Neural cell (in vitro differentiated cells): ENCODE results near the gene RNF149. TPM values are rescaled to one million over a fixed set of nuclear protein-coding genes. Genes with fewer than 3 reads are reported as not detected.

ENCODE experiments used
- H2AFZ ChIP-seq: fragments of 200-600, 300-800 bp; sonication (generic), shearing (Covaris generic); 2 replicates; pipeline ENCODE4 v1.6.0; 2014; ENCODE audit warnings: low read depth, mild to moderate bottlenecking, antibody characterized with exemption, low read length, moderate library complexity
- H3F3A ChIP-seq: fragments of 200-600 bp; shearing (Covaris generic); 2 replicates; pipeline ENCODE4 v1.6.1; 2016; ENCODE audit warnings: mild to moderate bottlenecking, moderate library complexity, mixed read lengths, antibody characterized with exemption, low read length; ENCODE audit not compliant: insufficient read depth, poor library complexity, severe bottlenecking
- H3K27ac ChIP-seq: fragments of 200-600, 300-800 bp; sonication (generic), shearing (Covaris generic); 2 replicates; pipeline ENCODE4 v1.5.1; 2014; ENCODE audit warnings: mild to moderate bottlenecking, low read length, moderate library complexity
- H3K27me3 ChIP-seq: fragments of 300-800, 200-600 bp; sonication (generic), shearing (Covaris generic); 2 replicates; pipeline ENCODE4 v1.6.0; 2014; ENCODE audit warnings: mild to moderate bottlenecking, low read depth, low read length, moderate library complexity; ENCODE audit not compliant: insufficient read depth
- H3K36me3 ChIP-seq: fragments of 300-800, 200-600 bp; sonication (generic), shearing (Covaris generic); 2 replicates; pipeline ENCODE4 v1.5.1; 2014; ENCODE audit warnings: mild to moderate bottlenecking, antibody characterized with exemption, low read length, moderate library complexity; ENCODE audit not compliant: insufficient read depth
- H3K4me2 ChIP-seq: fragments of 300-800, 200-600 bp; sonication (generic), shearing (Covaris generic); 2 replicates; pipeline ENCODE4 v1.6.0; 2014; ENCODE audit warnings: mild to moderate bottlenecking, low read length
- H3K4me3 ChIP-seq: fragments of 300-800, 200-600 bp; sonication (generic), shearing (Covaris generic); 2 replicates; pipeline ENCODE4 v1.5.1; 2014; ENCODE audit warnings: mild to moderate bottlenecking, low read length, moderate library complexity
- H3K79me2 ChIP-seq: fragments of 200-600 bp; shearing (Covaris generic); replicated peaks from 2 replicates; pipeline ENCODE4 v1.6.0; 2014; ENCODE audit warnings: mild to moderate bottlenecking, low read length, moderate library complexity; ENCODE audit not compliant: insufficient read depth
- H3K9ac ChIP-seq: fragments of 300-800, 200-600 bp; sonication (generic), shearing (Covaris generic); 2 replicates; pipeline ENCODE4 v1.6.1; 2016; ENCODE audit warnings: mild to moderate bottlenecking, low read length, mixed read lengths
- H3K9me2 ChIP-seq: fragments of 200-600 bp; shearing (Covaris generic); 2 replicates; pipeline ENCODE4 v1.6.1; 2016; ENCODE audit warnings: mild to moderate bottlenecking, low read length, mixed read lengths; ENCODE audit not compliant: insufficient read depth
- H3K9me3 ChIP-seq: fragments of 200-600, 300-800 bp; sonication (generic), shearing (Covaris generic); 2 replicates; pipeline ENCODE4 v1.6.1; 2016; ENCODE audit warnings: mild to moderate bottlenecking, mixed run types, low read length, moderate library complexity, mixed read lengths
- H4K20me1 ChIP-seq: fragments of 200-600 bp; shearing (Covaris generic); 2 replicates; pipeline ENCODE4 v1.6.1; 2016; ENCODE audit warnings: mild to moderate bottlenecking, mixed run types; ENCODE audit not compliant: insufficient read depth
- CTCF ChIP-seq: fragments of 450-650 bp; IDR thresholded peaks from 2 replicates; pipeline ENCODE4 v1.5.1; 2014; ENCODE audit warnings: antibody characterized with exemption, mild to moderate bottlenecking, moderate library complexity; ENCODE audit not compliant: poor library complexity, severe bottlenecking
- EP300 ChIP-seq: fragments of 450-650 bp; conservative IDR thresholded peaks from 2 replicates; pipeline ENCODE4 v1.6.1; 2014; ENCODE audit warnings: antibody characterized with exemption, mild to moderate bottlenecking, moderate library complexity; ENCODE audit not compliant: poor library complexity, severe bottlenecking
- EZH2 ChIP-seq: fragments of 200-600, 300-800 bp; shearing (Covaris generic), sonication (generic); IDR thresholded peaks from 2 replicates; pipeline ENCODE4 v1.6.1; 2014; ENCODE audit warnings: antibody characterized with exemption, low read length, borderline replicate concordance, mild to moderate bottlenecking; ENCODE audit not compliant: insufficient read depth, poor library complexity, severe bottlenecking
- MXI1 ChIP-seq: fragments of 450-650 bp; conservative IDR thresholded peaks from 2 replicates; pipeline ENCODE4 v1.6.1; 2014; ENCODE audit warnings: antibody characterized with exemption, mild to moderate bottlenecking; ENCODE audit not compliant: poor library complexity, severe bottlenecking
- POLR2AphosphoS5 ChIP-seq: IDR thresholded peaks from 2 replicates; pipeline ENCODE4 v1.6.1; 2012
- RAD21 ChIP-seq: fragments of 450-650 bp; conservative IDR thresholded peaks from 2 replicates; pipeline ENCODE4 v1.6.1; 2014; ENCODE audit warnings: antibody characterized with exemption, mild to moderate bottlenecking, moderate library complexity
- REST ChIP-seq: IDR thresholded peaks from 2 replicates; pipeline ENCODE4 v1.6.1; 2012; ENCODE audit warnings: borderline replicate concordance
- SMC3 ChIP-seq: fragments of 450-650 bp; conservative IDR thresholded peaks from 2 replicates; pipeline ENCODE4 v1.6.1; 2014; ENCODE audit warnings: antibody characterized with exemption, mild to moderate bottlenecking, moderate library complexity; ENCODE audit not compliant: poor library complexity
- TAF1 ChIP-seq: IDR thresholded peaks from 2 replicates; pipeline ENCODE4 v1.6.1; 2012; ENCODE audit warnings: low read depth
- polyA plus RNA-seq: library from polyadenylated mRNA; depleted of rRNA; stranded (reverse); fragments of >200 nt; gene quantifications from 2 replicates; pipeline ENCODE4 v1.2.3, GENCODE V29; 2014

RNF149 gene
- polyA plus RNA-seq, 1 donor from 2014 or later: 39.7 TPM

DNA sequence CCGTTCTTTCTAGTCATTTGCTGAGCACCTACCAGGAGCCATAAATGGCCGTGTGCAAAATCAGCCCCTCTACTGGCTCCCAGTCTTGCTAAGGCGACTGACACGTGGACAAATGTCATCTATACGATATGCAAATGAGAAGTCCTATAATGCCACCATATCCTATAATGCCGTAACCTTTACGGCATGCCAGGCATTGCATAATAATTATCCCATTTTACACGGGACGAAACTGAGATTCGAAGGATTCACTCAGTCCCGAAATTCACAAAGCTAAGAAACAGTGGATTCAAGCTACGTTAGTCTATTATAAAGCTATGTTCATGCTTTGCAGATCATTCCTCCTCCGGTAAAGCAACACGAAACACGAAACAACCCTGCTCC lies 34.1 kb upstream of the RNF149 start:
- Histone ChIP-seq H3K36me3 (no peaks in the 10 kb centered on the region), H3K4me3 (no peak overlapping the region), H3K4me2 (no peak overlapping the region), H3K9ac (no peak overlapping the region), H3F3A (no peaks in the 10 kb centered on the region), H3K27ac (no peak overlapping the region), H3K9me2 (no peaks in the 10 kb centered on the region), H3K9me3 (no peaks in the 10 kb centered on the region), H3K79me2 (no peaks in the 10 kb centered on the region), H3K27me3 (no peaks in the 10 kb centered on the region), H4K20me1 (no peaks in the 10 kb centered on the region), H2AFZ (no peak overlapping the region)
- TF ChIP-seq SMC3 (no peak), RAD21 (no peak), POLR2AphosphoS5 (no peak)

DNA sequence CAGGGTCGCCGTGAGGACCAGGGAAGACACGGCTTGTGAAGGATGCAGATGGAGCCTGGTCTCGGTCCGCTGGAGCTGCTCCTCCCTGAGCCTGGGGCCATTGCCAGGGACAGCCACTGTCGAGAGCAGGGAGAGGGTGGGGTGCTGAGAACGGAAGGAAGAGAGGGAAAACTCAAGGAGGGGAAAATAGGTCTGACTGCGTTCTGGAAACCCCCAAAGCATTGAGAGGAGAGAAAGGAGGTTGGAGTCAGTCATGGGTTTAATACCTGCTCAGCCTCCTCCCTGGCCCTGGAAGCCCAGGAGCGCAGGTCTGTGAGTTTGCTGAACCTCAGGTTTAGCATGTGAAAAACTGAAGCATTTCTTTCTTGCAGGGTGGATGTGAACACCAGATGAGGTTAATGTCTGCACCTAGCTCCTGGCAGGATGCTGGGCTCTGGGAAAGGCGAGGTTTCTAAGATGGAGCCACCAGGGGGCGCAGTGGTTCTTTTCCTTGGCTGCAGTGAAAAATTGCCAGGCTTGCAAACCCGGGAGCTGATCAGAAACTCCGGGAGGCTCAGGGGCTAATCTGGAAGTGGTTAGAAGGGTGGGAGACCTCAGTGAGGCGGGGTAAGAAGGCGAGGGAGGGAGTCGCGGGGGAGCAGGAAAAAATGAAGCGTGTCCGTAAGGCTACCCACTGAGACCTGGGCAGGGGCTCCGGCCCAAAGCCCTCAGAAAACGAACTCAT lies 33.6 kb upstream of the RNF149 start:
- no peaks in the 10 kb centered on the region for H3F3A ChIP-seq
- no peaks in the 10 kb centered on the region for H3K9me2 ChIP-seq
- H3K27me3 ChIP-seq: no peaks in the 10 kb centered on the region
- no peak overlapping the region for H3K4me3 ChIP-seq
- no peaks in the 10 kb centered on the region for H3K9me3 ChIP-seq
- no peaks in the 10 kb centered on the region for H4K20me1 ChIP-seq
- no peaks in the 10 kb centered on the region for H3K36me3 ChIP-seq
- H2AFZ ChIP-seq: no peak overlapping the region
- TF ChIP-seq MXI1 (no peak), CTCF (peak; percentile 78), EP300 (no peak), RAD21 (peak; percentile 84), REST (no peak), EZH2 (no peak), SMC3 (peak; percentile 87), POLR2AphosphoS5 (no peak), TAF1 (no peak)
- H3K4me2 ChIP-seq: no peak overlapping the region
- H3K27ac ChIP-seq: no peak overlapping the region
- no peak overlapping the region for H3K9ac ChIP-seq
- no peaks in the 10 kb centered on the region for H3K79me2 ChIP-seq
